HepG2 (cell line): ENCODE results near the gene DGKG. TPM values are rescaled to one million over a fixed set of nuclear protein-coding genes. Genes with fewer than 3 reads are reported as not detected.

Experiments
- ATAC-seq: fragments of 200-7000 bp; cut with Tn5 transposase; 3 replicates; pipeline ENCODE4 v1.9.1; 2020; ENCODE audit warnings: mild to moderate bottlenecking, moderate library complexity
- BruUV-seq: library from RNA; stranded (reverse); fragments of 400-500 nt; replicated peaks from 2 replicates; lab custom pipeline; 2021; lab: Mats Ljungman, UMichigan
- CTCF ChIA-PET: fragments of 300-600 bp; formaldehyde crosslinking; extraction: SDS; loops from one replicate; lab custom pipeline; 2021; ENCODE audit warnings: low total read pairs, inconsistent platforms, low intra/inter-chr PET ratio; lab: Yijun Ruan, JAX
- POLR2A ChIA-PET: fragments of 350-600 bp; sonication (Branson Sonifier 250); formaldehyde crosslinking; loops from one replicate; lab custom pipeline; 2020; ENCODE audit warnings: antibody characterized with exemption, inconsistent platforms; lab: Yijun Ruan, JAX
- DNase-seq: peaks from one replicate; pipeline ENCODE4 v3.0.0-alpha.2; 2015; ENCODE audit warnings: low spot score
- FAIRE-seq: peaks from 3 replicates; lab custom pipeline; 2011; peaks lifted over from hg19 to GRCh38; lab: Jason Lieb, UNC
- H2AFZ ChIP-seq: one replicate; pipeline ENCODE4 v1.6.1; 2011; ENCODE audit warnings: low read length, inconsistent platforms
- H3K27ac ChIP-seq: fragments of 300-600 bp; 3 replicates; pipeline ENCODE4 v1.8.0; 2011; ENCODE audit warnings: mixed run types, mild to moderate bottlenecking, mixed read lengths, low read length, inconsistent platforms; ENCODE audit not compliant: insufficient read depth; ENCODE audit errors: extremely low read length
- H3K27me3 ChIP-seq, 2 experiments: fragments of 200-600 bp in 1 of 2; 2 replicates in 1 of 2; 3 replicates in 1 of 2; pipeline versions ENCODE4 v1.6.0 to v1.8.0; 2011; ENCODE audit warnings: low read length in 2 of 2, mild to moderate bottlenecking in 2 of 2, moderate library complexity in 2 of 2, inconsistent platforms in 1 of 2; ENCODE audit not compliant: insufficient read depth in 2 of 2, control insufficient read depth in 1 of 2
- H3K36me3 ChIP-seq, 2 experiments: fragments of 200-600 bp in 1 of 2; replicated peaks in 1 of 2; 2 replicates in 1 of 2; 3 replicates in 1 of 2; pipeline versions ENCODE4 v1.5.1 to v1.8.0; 2011; ENCODE audit warnings: low read length in 2 of 2, inconsistent platforms in 1 of 2; ENCODE audit not compliant: insufficient read depth in 2 of 2, control insufficient read depth in 1 of 2
- H3K4me1 ChIP-seq: 2 replicates; pipeline ENCODE4 v1.5.1; 2012; ENCODE audit warnings: low read length, inconsistent platforms; ENCODE audit not compliant: insufficient read depth
- H3K4me2 ChIP-seq: 2 replicates; pipeline ENCODE4 v1.6.0; 2011; ENCODE audit warnings: low read depth, low read length, inconsistent platforms
- H3K4me3 ChIP-seq, 3 experiments: fragments of 200-600 bp in 1 of 3; sonication (generic), shearing (Covaris generic) in 1 of 3; replicated peaks in 1 of 3; 2 replicates each; pipeline ENCODE4 v1.5.1; 2011 to 2016; ENCODE audit warnings: low read length in 3 of 3, inconsistent platforms in 2 of 3, low read depth in 2 of 3, mild to moderate bottlenecking in 2 of 3, control low read depth in 1 of 3, mixed read lengths in 1 of 3; ENCODE audit not compliant: insufficient read depth in 1 of 3
- H3K79me2 ChIP-seq: one replicate; pipeline ENCODE4 v1.6.1; 2011; ENCODE audit warnings: low read length, inconsistent platforms; ENCODE audit not compliant: insufficient read depth
- H3K9ac ChIP-seq: 2 replicates; pipeline ENCODE4 v1.6.0; 2011; ENCODE audit warnings: mild to moderate bottlenecking, low read depth, low read length, inconsistent platforms; ENCODE audit not compliant: insufficient read depth
- H3K9me3 ChIP-seq: 2 replicates; pipeline ENCODE4 v1.5.1; 2012; ENCODE audit warnings: mild to moderate bottlenecking, low read length
- H4K20me1 ChIP-seq: 2 replicates; pipeline ENCODE4 v1.6.0; 2011; ENCODE audit warnings: inconsistent platforms, mild to moderate bottlenecking, low read length, moderate library complexity; ENCODE audit not compliant: insufficient read depth
- FOXO4 ChIP-seq: sonication (generic); formaldehyde crosslinking; conservative IDR thresholded peaks from 2 replicates; pipeline ENCODE4 v1.8.1; 2023; ENCODE audit warnings: missing genetic modification reagents
- GPBP1L1 ChIP-seq: sonication (generic); formaldehyde crosslinking; IDR thresholded peaks from 2 replicates; pipeline ENCODE4 v1.5.0; 2020; ENCODE audit warnings: mild to moderate bottlenecking, missing genetic modification reagents
- HES4 ChIP-seq: sonication (generic); formaldehyde crosslinking; IDR thresholded peaks from 2 replicates; pipeline ENCODE4 v1.9.0; 2021; ENCODE audit warnings: mild to moderate bottlenecking, missing genetic modification reagents, borderline replicate concordance
- RNF2 ChIP-seq: fragments of 450-650 bp; conservative IDR thresholded peaks from 2 replicates; pipeline ENCODE4 v1.6.1; 2016; ENCODE audit warnings: low read depth
- SSRP1 ChIP-seq: IDR thresholded peaks from 2 replicates; pipeline ENCODE4 v1.6.1; 2016; ENCODE audit warnings: control low read depth
- ZBED4 ChIP-seq: sonication (generic); formaldehyde crosslinking; IDR thresholded peaks from 2 replicates; pipeline ENCODE4 v1.4.0; 2020; ENCODE audit warnings: missing genetic modification reagents, borderline replicate concordance
- ZKSCAN8 ChIP-seq: IDR thresholded peaks from 2 replicates; pipeline ENCODE4 v1.6.1; 2016; ENCODE audit warnings: borderline replicate concordance, missing genetic modification reagents, missing compliant biosample characterization
- WGBS: methylation state at CpG from one replicate; pipeline ENCODE4 v1.1.6; 2017; ENCODE audit warnings: low lambda C conversion rate; 5-methylcytosine and 5-hydroxymethylcytosine counted together
- in situ Hi-C: cut with HindIII; loops from 2 replicates; pipeline ENCODE4 v1.10.0; 2017; ENCODE audit warnings: low pct_unique_long_range_greater_than_20kb; ENCODE audit not compliant: extremely low pct_ligation_motif_present
- intact Hi-C: fragments of 100-400 bp; cut with micrococcal nuclease; formaldehyde crosslinking; loops from one replicate; pipeline ENCODE4 v1.10.0; 2022; ENCODE audit not compliant: unreplicated experiment
- polyA plus RNA-seq, 8 experiments: library from polyadenylated mRNA; depleted of rRNA in 3 of 8; stranded (reverse) in 7 of 8; unstranded in 1 of 8; fragments of >200 nt; fragmentation: Illumina TruSeq in 4 of 8; extraction: Trizol in 4 of 8; gene quantifications; 2 replicates each; pipeline versions ENCODE4 v1.2.1 to v1.2.3, GENCODE V29; 2011 to 2016; ENCODE audit warnings: low read depth in 4 of 8, missing spikeins in 1 of 8, mixed read lengths in 1 of 8; ENCODE audit not compliant: insufficient read depth in 1 of 8
- total RNA-seq, 5 experiments: library from RNA; depleted of rRNA; stranded (reverse); fragments of >200 nt; fragmentation: Illumina TruSeq; extraction: Trizol; gene quantifications; 2 replicates each; pipeline ENCODE4 v1.2.3, GENCODE V29; 2016; ENCODE audit warnings: low read depth in 1 of 5
- TF ChIP-seq, protein P1 (sequence below): sonication (generic); formaldehyde crosslinking; IDR thresholded peaks from 2 replicates; pipeline ENCODE4 v1.4.0; 2020; ENCODE audit warnings: missing genetic modification reagents
- TF ChIP-seq, protein P2 (sequence below): sonication (generic); formaldehyde crosslinking; IDR thresholded peaks from 2 replicates; pipeline ENCODE4 v1.8.1; 2023; ENCODE audit warnings: mild to moderate bottlenecking, missing genetic modification reagents

DGKG gene
- total and polyA plus RNA-seq, 2 of the 13 experiments (the other 11 are each of a cell fraction or from before 2014, with no cell fraction given) = 3.8 to 6.2 TPM

GRCh38 chr3:186406669-186407635, 44.9 kb upstream of the DGKG start:
- H3K27me3 ChIP-seq = peaks cover 0 to 12% of the 10 kb centered on the region in 2 experiments; a peak in 3 of 5 replicates
- POLR2A ChIA-PET = no interaction called here
- ATAC-seq = no peak
- TF ChIP-seq HES4 (CRISPR knock-in tag) = no peak
- TF ChIP-seq ZBED4 (CRISPR knock-in tag) = no peak
- no peak for TF ChIP-seq SSRP1 (CRISPR knock-in tag)
- TF ChIP-seq, protein P1, sequence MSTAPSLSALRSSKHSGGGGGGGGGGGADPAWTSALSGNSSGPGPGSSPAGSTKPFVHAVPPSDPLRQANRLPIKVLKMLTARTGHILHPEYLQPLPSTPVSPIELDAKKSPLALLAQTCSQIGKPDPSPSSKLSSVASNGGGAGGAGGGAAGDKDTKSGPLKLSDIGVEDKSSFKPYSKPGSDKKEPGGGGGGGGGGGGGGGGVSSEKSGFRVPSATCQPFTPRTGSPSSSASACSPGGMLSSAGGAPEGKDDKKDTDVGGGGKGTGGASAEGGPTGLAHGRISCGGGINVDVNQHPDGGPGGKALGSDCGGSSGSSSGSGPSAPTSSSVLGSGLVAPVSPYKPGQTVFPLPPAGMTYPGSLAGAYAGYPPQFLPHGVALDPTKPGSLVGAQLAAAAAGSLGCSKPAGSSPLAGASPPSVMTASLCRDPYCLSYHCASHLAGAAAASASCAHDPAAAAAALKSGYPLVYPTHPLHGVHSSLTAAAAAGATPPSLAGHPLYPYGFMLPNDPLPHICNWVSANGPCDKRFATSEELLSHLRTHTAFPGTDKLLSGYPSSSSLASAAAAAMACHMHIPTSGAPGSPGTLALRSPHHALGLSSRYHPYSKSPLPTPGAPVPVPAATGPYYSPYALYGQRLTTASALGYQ = no peak
- TF ChIP-seq, protein P2, sequence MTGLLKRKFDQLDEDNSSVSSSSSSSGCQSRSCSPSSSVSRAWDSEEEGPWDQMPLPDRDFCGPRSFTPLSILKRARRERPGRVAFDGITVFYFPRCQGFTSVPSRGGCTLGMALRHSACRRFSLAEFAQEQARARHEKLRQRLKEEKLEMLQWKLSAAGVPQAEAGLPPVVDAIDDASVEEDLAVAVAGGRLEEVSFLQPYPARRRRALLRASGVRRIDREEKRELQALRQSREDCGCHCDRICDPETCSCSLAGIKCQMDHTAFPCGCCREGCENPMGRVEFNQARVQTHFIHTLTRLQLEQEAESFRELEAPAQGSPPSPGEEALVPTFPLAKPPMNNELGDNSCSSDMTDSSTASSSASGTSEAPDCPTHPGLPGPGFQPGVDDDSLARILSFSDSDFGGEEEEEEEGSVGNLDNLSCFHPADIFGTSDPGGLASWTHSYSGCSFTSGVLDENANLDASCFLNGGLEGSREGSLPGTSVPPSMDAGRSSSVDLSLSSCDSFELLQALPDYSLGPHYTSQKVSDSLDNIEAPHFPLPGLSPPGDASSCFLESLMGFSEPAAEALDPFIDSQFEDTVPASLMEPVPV = no peak
- no peak for TF ChIP-seq GPBP1L1 (CRISPR knock-in tag)
- no peak for TF ChIP-seq ZKSCAN8 (CRISPR knock-in tag)
- no peak for TF ChIP-seq FOXO4 (CRISPR knock-in tag)
- TF ChIP-seq RNF2 = no peak

More at GRCh38 chr3:186406669-186407635, 44.9 kb upstream of the DGKG start:
- 25% methylated on average over 14 of the region's 14 CpGs for WGBS
- intact Hi-C loops = no loop called here
- Histone ChIP-seq H3K4me1 (no peaks in the 10 kb centered on the region), H3K79me2 (no peaks in the 10 kb centered on the region), H3K27ac (no peak overlapping the region), H3K4me2 (no peak overlapping the region), H3K4me3 (no peak overlapping the region), H3K9ac (no peak overlapping the region), H3K9me3 (no peaks in the 10 kb centered on the region), H3K36me3 (no peaks in the 10 kb centered on the region), H2AFZ (no peak overlapping the region), H4K20me1 (no peaks in the 10 kb centered on the region)
- in situ Hi-C loops = no loop called here
- CTCF ChIA-PET = no interaction called here
- FAIRE-seq (no peak), DNase-seq (no peak)
- no TSS peak for BruUV-seq
